Activated CD8-positive, alpha-beta memory T cell treated with anti-CD3 and anti-CD28 coated beads for 48 hours (primary cell): ENCODE measurements around the gene ETV1.

ENCODE experiments used
- DNase-seq, 3 experiments: peaks; one replicate each; pipeline ENCODE4 v3.0.0-alpha.2; 2020; ENCODE audit warnings: low read depth in 2 of 3, low spot score in 2 of 3

Gene ETV1

GRCh38 chr7:13880789-13881188 lies 108.7 kb downstream of the ETV1 start:
- no peak for DNase-seq

GRCh38 chr7:13879994-13880686 lies 109.3 kb downstream of the ETV1 start:
- no peak for DNase-seq

- DNase-seq: no peak
Measured at GRCh38 chr7:13879143-13879542, 110.3 kb downstream of the ETV1 start.

- DNase-seq: no peak
Measured at GRCh38 chr7:13878154-13878553, 111.3 kb downstream of the ETV1 start.

- no peak for DNase-seq
Measured at GRCh38 chr7:13875496-13876074, 113.9 kb downstream of the ETV1 start.

GRCh38 chr7:13874783-13875182 lies 114.7 kb downstream of the ETV1 start:
- DNase-seq: no peak

GRCh38 chr7:13872709-13873108 lies 116.8 kb downstream of the ETV1 start:
- DNase-seq: no peak

- DNase-seq: no peak
Measured at GRCh38 chr7:13871008-13871407, 118.5 kb downstream of the ETV1 start.

- DNase-seq: no peak
Measured at GRCh38 chr7:13860734-13861133, 128.7 kb downstream of the ETV1 start.

- DNase-seq: no peak
Measured at GRCh38 chr7:13856012-13856411, 133.5 kb downstream of the ETV1 start.

- no peak for DNase-seq
Measured at GRCh38 chr7:13852281-13852968, 137.0 kb downstream of the ETV1 start.

GRCh38 chr7:13851736-13852135 lies 137.7 kb downstream of the ETV1 start:
- no peak for DNase-seq

GRCh38 chr7:13850185-13850752 lies 139.2 kb downstream of the ETV1 start:
- DNase-seq: peak in 1 of 3 experiments; percentile 29

GRCh38 chr7:13849163-13849892 lies 140.1 kb downstream of the ETV1 start:
- DNase-seq: no peak

GRCh38 chr7:13848681-13849131 lies 140.8 kb downstream of the ETV1 start:
- no peak for DNase-seq

GRCh38 chr7:13846386-13846785 lies 143.1 kb downstream of the ETV1 start:
- no peak for DNase-seq

- DNase-seq: no peak
Measured at GRCh38 chr7:13845601-13846000, 143.9 kb downstream of the ETV1 start.

- DNase-seq: no peak
Measured at GRCh38 chr7:13844954-13845353, 144.5 kb downstream of the ETV1 start.

- DNase-seq: no peak
Measured at GRCh38 chr7:13841284-13841683, 148.2 kb downstream of the ETV1 start.
